Activated CD8-positive, alpha-beta memory T cell treated with anti-CD3 and anti-CD28 coated beads, Interleukin-2, amount 50 U/mL, for 4 hours (primary cell): ENCODE results near the gene EPS15.
"Not testable (repeated sequence)": the region's sequence is repeated elsewhere in the genome, so short reads cannot be mapped to it uniquely, and the experiment has no call there.

Source experiments
- DNase-seq: peaks from one replicate; pipeline ENCODE4 v3.0.0-alpha.2; 2020

Gene EPS15

GRCh38 chr1:51422367-51423072 lies 96.5 kb downstream of the EPS15 start:
- DNase-seq: no peak

- no peak for DNase-seq
These were observed 97.1 kb downstream of the EPS15 start for GRCh38 chr1:51421964-51422363.

- DNase-seq: no peak
These were observed 98.0 kb downstream of the EPS15 start for GRCh38 chr1:51420867-51421627.

GRCh38 chr1:51418384-51418959 lies 100.6 kb downstream of the EPS15 start:
- no peak for DNase-seq

GRCh38 chr1:51417496-51418383 lies 101.3 kb downstream of the EPS15 start:
- DNase-seq: no peak

- DNase-seq: no peak
These were observed 102.2 kb downstream of the EPS15 start for GRCh38 chr1:51416910-51417309.

GRCh38 chr1:51415963-51416362 lies 103.1 kb downstream of the EPS15 start:
- no peak for DNase-seq

GRCh38 chr1:51414811-51415210 lies 104.3 kb downstream of the EPS15 start:
- DNase-seq: no peak

GRCh38 chr1:51411820-51412219 lies 107.2 kb downstream of the EPS15 start:
- not testable (repeated sequence) for DNase-seq

GRCh38 chr1:51410568-51411460 lies 108.3 kb downstream of the EPS15 start:
- DNase-seq: no peak

- DNase-seq: not testable (repeated sequence)
These were observed 109.1 kb downstream of the EPS15 start for GRCh38 chr1:51409755-51410541.

GRCh38 chr1:51392241-51392640 lies 126.8 kb downstream of the EPS15 start:
- no peak for DNase-seq

GRCh38 chr1:51390641-51391040 lies 128.4 kb downstream of the EPS15 start:
- DNase-seq: not testable (repeated sequence)

GRCh38 chr1:51387288-51387687 lies 131.8 kb downstream of the EPS15 start:
- not testable (repeated sequence) for DNase-seq

- not testable (repeated sequence) for DNase-seq
These were observed 132.8 kb downstream of the EPS15 start for GRCh38 chr1:51386259-51386658.

- DNase-seq: no peak
These were observed 133.3 kb downstream of the EPS15 start for GRCh38 chr1:51385776-51386175.

GRCh38 chr1:51381964-51382363 lies 137.1 kb downstream of the EPS15 start:
- no peak for DNase-seq

GRCh38 chr1:51380936-51381335 lies 138.1 kb downstream of the EPS15 start:
- no peak for DNase-seq

- DNase-seq: no peak
These were observed 140.2 kb downstream of the EPS15 start for GRCh38 chr1:51378871-51379270.

- DNase-seq: no peak
These were observed 145.2 kb downstream of the EPS15 start for GRCh38 chr1:51373898-51374297.

- no peak for DNase-seq
These were observed 146.5 kb downstream of the EPS15 start for GRCh38 chr1:51372561-51372960.
